B cell (primary cell): ENCODE results near the gene ANTXR1. TPM values are rescaled to one million over a fixed set of nuclear protein-coding genes. Genes with fewer than 3 reads are reported as not detected.

Experiments
- ATAC-seq: fragments of 200-7000 bp; cut with Tn5 transposase; one replicate; pipeline ENCODE4 v1.10.0; 2021; ENCODE audit warnings: low read depth, mild to moderate bottlenecking, moderate number of reproducible peaks, moderate library complexity
- CTCF ChIA-PET: fragments of 350-600 bp; sonication (Branson Sonifier 250); formaldehyde crosslinking; loops from one replicate; lab custom pipeline; 2021; ENCODE audit warnings: antibody characterized with exemption, inconsistent platforms; lab: Charles Lee
- POLR2A ChIA-PET: fragments of 350-600 bp; sonication (Branson Sonifier 250); formaldehyde crosslinking; loops from one replicate; lab custom pipeline; 2021; ENCODE audit warnings: antibody characterized with exemption; lab: Charles Lee
- DNase-seq: peaks from one replicate; pipeline ENCODE4 v3.0.0; 2013
- H2AFZ ChIP-seq: 2 replicates; pipeline ENCODE4 v1.6.1; 2012; ENCODE audit warnings: mild to moderate bottlenecking, low read depth, low read length; ENCODE audit not compliant: insufficient read depth, poor library complexity, severe bottlenecking
- H3K27ac ChIP-seq, 2 donors: 1 replicate in 1 of 2; 2 replicates in 1 of 2; pipeline ENCODE4 v1.5.1; 2012 to 2013; ENCODE audit warnings: low read length in 2 of 2, mild to moderate bottlenecking in 2 of 2, moderate library complexity in 1 of 2
- H3K27me3 ChIP-seq, 4 experiments: fragments of 200-600 bp in 1 of 4; sonication (generic) in 1 of 4; replicated peaks in 1 of 4; 1 replicate in 2 of 4; 2 replicates in 2 of 4; pipeline versions ENCODE4 v1.6.1 to v1.7.0; 2013 to 2016; ENCODE audit warnings: low read length in 3 of 4, mild to moderate bottlenecking in 2 of 4, mixed read lengths in 1 of 4, moderate library complexity in 1 of 4; ENCODE audit not compliant: insufficient read depth in 4 of 4, control insufficient read depth in 3 of 4; ENCODE audit errors: control extremely low read depth in 1 of 4
- H3K36me3 ChIP-seq, 2 experiments: replicated peaks in 1 of 2; 1 replicate in 1 of 2; 2 replicates in 1 of 2; pipeline versions ENCODE4 v1.6.1 to v1.7.1; 2013; ENCODE audit warnings: low read length in 1 of 2; ENCODE audit not compliant: insufficient read depth in 2 of 2, control insufficient read depth in 1 of 2; ENCODE audit errors: control extremely low read depth in 1 of 2, extremely low read depth in 1 of 2
- H3K4me1 ChIP-seq, 2 donors: fragments of 200-600 bp in 1 of 2; sonication (generic) in 1 of 2; 1 replicate in 1 of 2; 2 replicates in 1 of 2; pipeline versions ENCODE4 v1.5.1 to v1.6.1; 2013 to 2017; ENCODE audit warnings: low read length in 2 of 2; ENCODE audit not compliant: control insufficient read depth in 2 of 2, insufficient read depth in 2 of 2
- H3K4me2 ChIP-seq: replicated peaks from 2 replicates; pipeline ENCODE3; 2012; ENCODE audit warnings: mild to moderate bottlenecking, low read depth, low read length; ENCODE audit not compliant: poor library complexity, severe bottlenecking
- H3K4me3 ChIP-seq, 5 experiments: fragments of 200-600 bp in 1 of 5; sonication (generic) in 1 of 5; 1 replicate in 3 of 5; 2 replicates in 2 of 5; pipeline versions ENCODE4 v1.5.1 to v1.7.0; 2011 to 2016; ENCODE audit warnings: low read length in 4 of 5, mild to moderate bottlenecking in 4 of 5, low read depth in 2 of 5, control low read depth in 1 of 5, moderate library complexity in 1 of 5; ENCODE audit not compliant: insufficient read depth in 1 of 5; ENCODE audit errors: control extremely low read depth in 1 of 5, extremely low read depth in 1 of 5
- H3K79me2 ChIP-seq: fragments of 200-600 bp; sonication (generic); one replicate; pipeline ENCODE4 v1.6.0; 2016; ENCODE audit warnings: low read length; ENCODE audit not compliant: control insufficient read depth, insufficient read depth
- H3K9ac ChIP-seq: fragments of 200-600 bp; sonication (generic); 2 replicates; pipeline ENCODE4 v1.6.1; 2017; ENCODE audit warnings: mild to moderate bottlenecking, low read length, moderate library complexity
- H3K9me3 ChIP-seq, 3 donors: one replicate each; pipeline versions ENCODE4 v1.6.1 to v1.7.1; 2013; ENCODE audit warnings: low read length in 2 of 3; ENCODE audit not compliant: control insufficient read depth in 2 of 3, insufficient read depth in 1 of 3; ENCODE audit errors: control extremely low read depth in 1 of 3
- H4K20me1 ChIP-seq: 2 replicates; pipeline ENCODE4 v1.6.0; 2012; ENCODE audit warnings: mild to moderate bottlenecking, low read length; ENCODE audit not compliant: insufficient read depth, control insufficient read depth, poor library complexity, severe bottlenecking
- H3K27ac Mint-ChIP-seq: one replicate; pipeline ENCODE4 v1.8.0; 2021; ENCODE audit warnings: mixed read lengths
- H3K27me3 Mint-ChIP-seq: one replicate; pipeline ENCODE4 v1.8.0; 2021; ENCODE audit warnings: mixed read lengths
- H3K4me1 Mint-ChIP-seq: one replicate; pipeline ENCODE4 v1.8.0; 2021; ENCODE audit warnings: mixed read lengths
- H3K4me3 Mint-ChIP-seq: one replicate; pipeline ENCODE4 v1.8.0; 2021; ENCODE audit warnings: mixed read lengths
- H3K9me3 Mint-ChIP-seq: one replicate; pipeline ENCODE4 v1.8.0; 2022; ENCODE audit warnings: mixed read lengths; ENCODE audit not compliant: insufficient read depth
- EZH2 ChIP-seq: IDR thresholded peaks from 2 replicates; pipeline ENCODE4 v1.6.1; 2012; ENCODE audit warnings: borderline replicate concordance, low read depth, mild to moderate bottlenecking, moderate library complexity, low read length; ENCODE audit not compliant: insufficient read depth, poor library complexity, severe bottlenecking
- WGBS: methylation state at CpG from one replicate; pipeline ENCODE4 v1.1.5; 2013; ENCODE audit warnings: missing lambda C conversion rate; ENCODE audit not compliant: insufficient coverage; 5-methylcytosine and 5-hydroxymethylcytosine counted together
- intact Hi-C: fragments of 100-400 bp; cut with micrococcal nuclease; formaldehyde crosslinking; loops from one replicate; pipeline ENCODE4 v1.10.0; 2022
- polyA plus RNA-seq: library from polyadenylated mRNA; depleted of rRNA; stranded (reverse); fragments of >200 nt; gene quantifications from 2 replicates; pipeline ENCODE4 v1.2.3, GENCODE V29; 2012
- total RNA-seq, 2 donors: library from RNA; stranded (reverse); fragments of 120-200 nt in 1 of 2; gene quantifications; 1 replicate in 1 of 2; 2 replicates in 1 of 2; pipeline versions ENCODE4 v1.2.3 to v1.2.4, GENCODE V29; 2013 to 2022
- TF ChIP-seq, protein P1 (sequence below): fragments of 200-600 bp; IDR thresholded peaks from one replicate; pipeline ENCODE4 v1.8.0; 2022; ENCODE audit warnings: antibody characterized with exemption, mild to moderate bottlenecking

The ANTXR1 gene
- total and polyA plus RNA-seq, 2 donors (not counting 1 experiment from before 2014, with no cell fraction given), result not detected

- peaks cover 0 to 6% (median 0%) of the 10 kb centered on the region in 4 experiments for H3K27me3 ChIP-seq
- Mint-ChIP-seq H3K4me1 (no peaks in the 10 kb centered on the region), H3K27me3 (peaks cover 24% of the 10 kb centered on the region), H3K4me3 (no peak overlapping the region), H3K27ac (no peak overlapping the region), H3K9me3 (no peaks in the 10 kb centered on the region)
- H3K27ac ChIP-seq, result no peak overlapping the region
- no peaks in the 10 kb centered on the region for H3K36me3 ChIP-seq
- no peak overlapping the region for H3K4me3 ChIP-seq
- intact Hi-C loops, result no loop called here
- H3K4me2 ChIP-seq, result no peak overlapping the region
- H4K20me1 ChIP-seq, result no peaks in the 10 kb centered on the region
- TF ChIP-seq EZH2, result no peak
- TF ChIP-seq, protein P1, sequence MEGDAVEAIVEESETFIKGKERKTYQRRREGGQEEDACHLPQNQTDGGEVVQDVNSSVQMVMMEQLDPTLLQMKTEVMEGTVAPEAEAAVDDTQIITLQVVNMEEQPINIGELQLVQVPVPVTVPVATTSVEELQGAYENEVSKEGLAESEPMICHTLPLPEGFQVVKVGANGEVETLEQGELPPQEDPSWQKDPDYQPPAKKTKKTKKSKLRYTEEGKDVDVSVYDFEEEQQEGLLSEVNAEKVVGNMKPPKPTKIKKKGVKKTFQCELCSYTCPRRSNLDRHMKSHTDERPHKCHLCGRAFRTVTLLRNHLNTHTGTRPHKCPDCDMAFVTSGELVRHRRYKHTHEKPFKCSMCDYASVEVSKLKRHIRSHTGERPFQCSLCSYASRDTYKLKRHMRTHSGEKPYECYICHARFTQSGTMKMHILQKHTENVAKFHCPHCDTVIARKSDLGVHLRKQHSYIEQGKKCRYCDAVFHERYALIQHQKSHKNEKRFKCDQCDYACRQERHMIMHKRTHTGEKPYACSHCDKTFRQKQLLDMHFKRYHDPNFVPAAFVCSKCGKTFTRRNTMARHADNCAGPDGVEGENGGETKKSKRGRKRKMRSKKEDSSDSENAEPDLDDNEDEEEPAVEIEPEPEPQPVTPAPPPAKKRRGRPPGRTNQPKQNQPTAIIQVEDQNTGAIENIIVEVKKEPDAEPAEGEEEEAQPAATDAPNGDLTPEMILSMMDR, result no peak
- no peak for DNase-seq
- H3K4me1 ChIP-seq, result no peaks in the 10 kb centered on the region
- ATAC-seq, result no peak
- no peak overlapping the region for H3K9ac ChIP-seq
- H3K79me2 ChIP-seq, result no peaks in the 10 kb centered on the region
- ChIA-PET CTCF (no interaction called here), POLR2A (no interaction called here)
- H2AFZ ChIP-seq, result no peak overlapping the region
- H3K9me3 ChIP-seq, result no peaks in the 10 kb centered on the region
Measured at GRCh38 chr2:69126341-69126740, 113.4 kb downstream of the ANTXR1 start.

DNA sequence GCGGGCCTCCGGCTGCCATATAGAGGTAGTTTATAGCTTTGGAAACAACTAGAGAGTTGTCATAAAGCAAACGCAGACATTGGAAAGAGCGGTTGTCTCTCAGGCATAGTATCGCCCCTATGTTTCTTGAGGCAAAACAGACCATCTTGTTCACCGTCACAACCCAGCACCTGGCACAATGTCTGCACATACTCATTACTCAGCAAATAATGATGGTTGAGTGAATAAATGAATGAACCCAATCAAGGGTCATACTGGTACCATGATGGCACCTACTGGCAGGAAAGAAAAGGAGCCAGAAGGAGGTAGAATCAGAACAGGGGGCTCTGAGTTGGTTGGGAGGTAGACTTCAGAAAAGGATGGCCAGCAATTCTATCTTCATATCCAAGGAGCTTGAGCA, 118.5 kb downstream of the ANTXR1 start:
- no peaks in the 10 kb centered on the region for H3K79me2 ChIP-seq
- no peaks in the 10 kb centered on the region for H3K9me3 ChIP-seq
- ChIA-PET CTCF (no interaction called here), POLR2A (no interaction called here)
- H3K4me3 ChIP-seq, result no peak overlapping the region
- H3K27me3 Mint-ChIP-seq, result peaks cover 22% of the 10 kb centered on the region
- 100% methylated on average over 3 of the region's 6 CpGs for WGBS
- no peak overlapping the region for H2AFZ ChIP-seq
- no peaks in the 10 kb centered on the region for H3K36me3 ChIP-seq
- no peaks in the 10 kb centered on the region for H3K4me1 Mint-ChIP-seq
- ATAC-seq, result no peak
- no peak overlapping the region for H3K4me2 ChIP-seq
- H3K27ac ChIP-seq, result no peak overlapping the region
- no peaks in the 10 kb centered on the region for H4K20me1 ChIP-seq
- H3K4me3 Mint-ChIP-seq, result no peak overlapping the region
- peaks cover 2% of the 10 kb centered on the region for H3K9me3 Mint-ChIP-seq
- H3K4me1 ChIP-seq, result no peaks in the 10 kb centered on the region
- no peak for TF ChIP-seq EZH2
- TF ChIP-seq, protein P1, result no peak
- H3K27ac Mint-ChIP-seq, result no peak overlapping the region
- DNase-seq, result no peak
- peaks cover 0 to 2% (median 0%) of the 10 kb centered on the region in 4 experiments for H3K27me3 ChIP-seq
- no peak overlapping the region for H3K9ac ChIP-seq
- intact Hi-C loops, result no loop called here
